HT1080 (cell line): ENCODE measurements around the gene TTLL1. TPM values are rescaled to one million over a fixed set of nuclear protein-coding genes. Genes with fewer than 3 reads are reported as not detected.
A peak's percentile ranks its signal among the peaks of the same experiment; 100 is the strongest.
"Not testable (repeated sequence)": the region's sequence is repeated elsewhere in the genome, so short reads cannot be mapped to it uniquely, and the experiment has no call there.

ENCODE experiments used
- DNase-seq: peaks from one replicate; pipeline ENCODE4 v3.0.0-alpha.2; 2015; ENCODE audit warnings: low read depth
- total RNA-seq: library from RNA; depleted of rRNA; stranded (reverse); fragments of >200 nt; shearing (Covaris generic); gene quantifications from 2 replicates; pipeline ENCODE4 v1.2.3, GENCODE V29; 2014

The TTLL1 gene
- total RNA-seq, 1 experiment from 2014 or later: 0.39 TPM

GRCh38 chr22:43078522-43078921 is 10.7 kb downstream of the TTLL1 start:
- DNase-seq: no peak

DNA sequence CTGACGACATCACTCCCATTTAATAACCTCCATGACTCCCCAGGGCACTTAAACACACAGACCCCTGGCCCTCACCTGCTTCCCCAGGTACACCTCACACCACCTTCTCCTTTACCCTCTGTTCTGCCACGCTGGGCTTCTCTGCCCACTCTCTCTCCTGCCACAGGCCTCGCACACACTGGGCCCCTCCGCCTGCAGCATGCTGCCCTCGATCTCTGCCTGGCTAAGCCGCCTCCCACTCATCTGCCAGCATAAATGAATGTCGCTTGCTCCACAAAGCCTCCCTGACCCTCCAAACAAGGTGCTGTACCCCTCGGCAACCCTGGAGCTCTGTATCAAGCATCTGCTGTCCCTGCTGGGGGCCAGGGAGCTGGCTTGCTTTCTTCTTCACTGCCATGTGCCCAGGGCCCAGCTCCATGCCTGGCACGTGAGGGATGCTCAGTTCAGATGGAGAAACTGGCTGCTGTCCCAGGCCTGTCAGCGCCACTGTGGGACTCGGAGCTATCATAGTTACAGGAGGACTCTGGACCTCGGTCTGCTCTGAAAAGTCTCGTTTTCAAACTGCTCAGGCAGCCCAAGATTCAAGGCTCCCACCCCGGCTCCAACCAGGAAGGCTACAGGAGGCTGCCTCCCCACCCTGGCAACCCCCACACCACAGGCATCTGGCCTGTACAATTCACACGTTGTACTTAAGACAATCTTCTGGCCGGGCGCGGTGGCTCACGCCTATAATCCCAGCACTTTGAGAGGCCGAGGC is 11.9 kb downstream of the TTLL1 start:
- no peak for DNase-seq

DNA sequence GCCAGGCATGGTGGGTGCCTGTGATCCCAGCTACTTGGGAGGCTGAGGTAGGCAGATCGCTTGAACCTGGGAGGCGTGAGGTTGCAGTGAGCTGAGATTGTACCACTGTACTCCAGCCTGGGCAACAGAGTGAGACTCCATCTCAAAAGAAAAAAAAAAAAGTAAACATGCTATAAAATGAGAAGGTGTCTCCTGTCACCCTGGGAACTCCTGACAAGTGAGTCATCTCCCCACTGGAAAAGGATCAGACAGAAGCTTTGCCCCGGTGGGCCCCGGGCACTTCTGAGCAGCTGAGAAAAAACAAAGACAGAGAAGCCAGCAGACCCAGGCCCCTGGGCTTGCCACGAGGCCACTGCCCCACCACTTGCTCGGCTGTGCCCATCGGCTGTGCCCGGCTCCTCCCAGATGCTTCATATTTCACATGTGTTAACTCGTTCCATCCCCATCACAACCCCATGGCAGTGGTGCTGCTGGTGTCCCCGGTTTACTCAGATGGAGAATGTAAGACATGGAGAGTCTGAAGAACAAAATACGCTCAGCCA is 22.3 kb downstream of the TTLL1 start:
- DNase-seq: peak; percentile 87

DNA sequence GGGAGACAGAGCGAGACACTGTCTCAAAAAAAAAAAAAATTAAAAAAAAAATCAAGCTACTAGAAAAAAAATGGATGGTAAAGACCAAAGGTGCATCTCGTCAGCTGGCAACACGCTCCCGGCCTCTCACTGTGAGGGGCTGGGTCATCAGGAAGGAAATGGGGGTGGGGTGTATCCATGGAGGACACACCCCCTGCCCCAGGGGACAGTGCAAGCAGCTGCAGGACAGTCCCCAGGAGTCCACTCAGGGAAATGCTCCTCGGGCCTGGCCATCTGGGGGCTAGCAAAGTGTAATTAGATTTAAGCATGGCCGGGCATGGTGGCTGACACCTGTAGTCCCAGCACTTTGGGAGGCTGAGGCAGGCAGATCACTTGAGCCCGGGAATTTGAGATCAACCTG is 23.1 kb downstream of the TTLL1 start:
- DNase-seq: no peak

- DNase-seq: no peak
These were observed 29.0 kb downstream of the TTLL1 start for GRCh38 chr22:43060183-43060582.

GRCh38 chr22:43057641-43058040 is 31.6 kb downstream of the TTLL1 start:
- no peak for DNase-seq

DNA sequence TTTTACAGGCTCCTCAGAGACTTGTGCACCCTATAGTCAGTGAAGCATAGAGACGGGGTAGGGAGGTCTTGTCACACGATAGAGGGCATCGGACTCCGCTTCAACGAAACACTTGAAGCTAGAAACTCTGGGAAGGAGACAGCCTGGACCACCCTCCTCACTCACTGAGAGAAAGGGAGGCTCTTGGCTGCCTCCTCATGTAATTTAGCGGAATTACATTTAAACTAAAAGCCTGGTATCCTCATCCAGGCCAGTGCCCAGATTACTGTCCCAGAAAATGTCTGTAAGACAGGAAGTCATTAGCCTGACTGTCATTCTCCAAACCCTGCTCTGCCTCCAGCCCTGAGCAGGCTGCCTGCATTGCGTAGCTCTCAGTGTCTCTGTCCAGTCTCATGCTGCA is 36.0 kb downstream of the TTLL1 start:
- no peak for DNase-seq

- DNase-seq: no peak
These were observed 38.2 kb downstream of the TTLL1 start for GRCh38 chr22:43050995-43051394.

GRCh38 chr22:43047605-43048004 is 41.6 kb downstream of the TTLL1 start:
- DNase-seq: no peak

- DNase-seq: no peak
These were observed 44.9 kb downstream of the TTLL1 start for GRCh38 chr22:43044290-43044712.

GRCh38 chr22:43042101-43042780 is 47.0 kb downstream of the TTLL1 start:
- DNase-seq: no peak

DNA sequence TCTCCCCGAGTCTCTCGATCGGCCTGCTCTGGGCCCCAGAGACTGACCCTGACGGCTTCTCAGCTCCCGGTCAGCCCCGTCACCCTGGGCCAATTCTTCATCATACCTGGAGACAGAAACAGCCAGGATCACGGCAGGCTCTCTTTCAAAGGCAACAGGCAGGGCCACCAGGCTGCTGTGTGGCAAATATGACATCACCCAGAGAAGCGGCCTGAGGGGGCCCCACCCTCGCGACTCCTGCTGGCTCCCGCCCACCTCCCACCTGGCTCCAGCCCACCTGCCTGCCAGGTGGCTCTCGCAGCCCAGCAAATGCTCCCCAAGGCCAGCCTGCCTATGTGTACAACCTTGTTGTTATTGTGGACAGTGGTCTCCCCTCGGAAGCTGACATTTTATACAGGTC is 49.4 kb downstream of the TTLL1 start:
- no peak for DNase-seq

DNA sequence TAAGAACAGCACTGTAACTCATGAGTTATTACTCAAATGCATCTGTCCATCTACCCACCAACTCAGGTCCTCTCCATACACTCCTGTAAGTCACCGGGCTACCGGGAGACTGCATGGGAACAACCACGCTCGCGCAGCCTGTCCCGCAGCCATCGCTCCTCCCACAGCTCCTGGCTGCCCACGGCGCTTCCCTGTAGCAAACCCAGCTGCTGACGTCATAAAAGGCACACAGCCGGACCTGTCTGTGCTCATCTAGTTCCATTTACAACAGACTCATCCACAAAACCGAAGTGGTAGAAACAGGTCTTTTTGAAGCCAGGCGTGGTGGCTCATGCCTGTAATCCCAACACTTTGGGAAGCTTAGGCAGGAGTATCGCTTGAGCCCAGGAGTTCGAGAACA is 50.9 kb downstream of the TTLL1 start:
- no peak for DNase-seq

DNA sequence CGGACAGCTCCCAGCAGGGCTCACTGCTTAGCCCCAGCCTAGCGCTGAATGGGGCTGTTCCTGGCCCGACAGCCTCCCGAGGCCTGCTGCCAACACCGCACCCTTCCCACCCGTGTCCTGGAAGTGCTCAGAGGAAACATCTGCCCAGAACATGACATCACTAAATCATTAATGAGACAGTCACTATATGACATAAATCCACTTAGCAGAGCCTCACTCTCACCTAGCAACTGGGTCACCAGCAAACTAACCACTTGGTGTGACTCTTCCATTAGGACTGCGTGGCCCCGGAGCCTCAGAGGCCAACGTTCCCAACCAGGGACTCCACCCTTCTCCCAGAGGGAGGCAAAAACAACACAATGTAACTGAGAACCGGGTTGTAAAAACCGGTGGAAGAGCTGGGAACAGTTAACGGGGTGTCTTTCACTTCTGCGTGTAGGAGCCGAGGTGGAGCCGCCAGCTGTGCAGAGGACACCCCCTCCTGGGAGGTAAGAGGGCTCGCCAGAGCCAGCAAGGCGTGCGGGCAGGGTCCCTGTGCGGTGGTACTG is 52.8 kb downstream of the TTLL1 start:
- peak; percentile 38 for DNase-seq

DNA sequence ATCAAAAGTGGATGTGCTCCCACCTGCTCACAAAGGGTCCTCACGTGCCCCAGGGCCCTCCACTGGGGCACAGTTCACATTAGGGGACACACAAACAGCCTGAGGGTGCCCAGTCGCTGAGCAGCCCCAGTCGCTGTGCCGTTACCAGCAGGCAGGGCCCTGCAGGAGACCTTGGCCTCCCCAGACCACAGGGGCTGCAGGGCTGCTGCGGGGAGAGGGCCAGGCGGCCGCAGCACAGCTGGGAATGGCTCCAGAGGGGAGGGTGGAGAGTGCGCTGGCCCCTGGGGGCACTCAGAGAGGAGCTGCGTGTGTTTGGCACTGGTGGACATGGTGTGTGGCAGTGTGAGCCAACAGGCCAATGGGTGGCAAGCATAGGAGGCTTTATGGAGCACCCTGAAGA is 53.9 kb downstream of the TTLL1 start:
- DNase-seq: no peak

- no peak for DNase-seq
These were observed 57.6 kb downstream of the TTLL1 start for GRCh38 chr22:43031617-43032016.

DNA sequence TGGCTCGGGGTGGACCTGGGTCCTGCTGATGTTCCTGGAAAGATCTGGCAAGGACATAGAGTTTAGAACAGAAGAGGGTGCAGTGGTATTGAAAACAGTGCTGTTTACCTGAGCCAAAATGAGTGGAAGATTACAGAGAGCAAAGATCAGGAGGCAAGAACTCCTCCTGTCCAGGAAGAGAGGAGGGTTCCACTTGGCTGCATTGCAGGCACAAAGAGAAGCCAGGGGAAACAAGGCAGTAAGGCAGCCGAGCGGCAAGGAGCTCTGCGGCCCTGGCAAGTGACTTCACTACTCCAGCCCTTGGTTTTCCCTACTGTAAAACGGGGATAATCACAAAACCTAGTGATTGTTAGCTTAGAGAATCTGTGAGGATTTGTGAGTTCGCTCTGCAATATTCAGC is 70.6 kb downstream of the TTLL1 start:
- no peak for DNase-seq

DNA sequence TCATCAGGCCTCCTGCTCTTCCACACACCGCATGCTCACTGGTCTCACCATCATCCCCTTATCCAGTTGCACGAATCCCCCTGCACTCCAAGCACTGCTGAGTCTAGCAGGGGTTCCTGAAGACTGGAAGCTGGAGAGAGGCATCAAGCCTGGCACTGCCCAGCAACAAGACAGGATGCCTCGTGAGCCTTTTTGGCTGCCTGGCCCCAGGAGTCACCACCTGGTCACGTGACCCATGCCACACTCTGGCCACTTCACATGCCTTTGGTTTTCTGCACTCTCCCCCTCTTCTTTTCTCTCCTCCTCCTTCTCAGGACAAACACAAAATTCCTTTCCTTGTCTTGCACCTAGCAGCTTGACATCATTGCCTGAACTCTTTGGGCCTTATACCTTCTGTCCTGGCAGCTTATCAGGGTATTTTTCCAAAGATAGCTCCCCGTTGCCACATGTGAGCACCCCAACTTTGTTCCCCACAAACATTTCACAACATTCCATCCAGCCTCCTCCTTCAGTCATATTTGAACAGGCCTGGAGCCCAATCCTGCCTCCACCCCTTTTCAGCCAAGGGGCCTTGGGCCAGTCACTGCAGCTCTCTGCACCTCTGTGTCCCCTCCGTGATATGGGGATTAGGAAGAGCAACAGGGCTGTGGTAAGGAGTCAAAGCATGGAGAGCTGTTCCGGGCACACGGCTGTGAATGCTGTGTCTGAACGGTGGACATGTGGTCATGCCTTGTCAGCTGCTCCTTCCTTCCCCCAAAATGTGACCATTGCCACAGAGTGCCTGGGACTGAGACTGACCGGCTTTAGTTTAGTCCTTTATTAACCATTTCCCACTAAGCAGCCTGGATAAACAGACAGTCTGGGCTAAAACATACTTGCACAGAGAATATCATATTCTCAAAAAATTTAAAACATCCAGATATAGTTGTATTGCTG is 71.4 kb downstream of the TTLL1 start:
- peak; percentile 32 for DNase-seq

- not testable (repeated sequence) for DNase-seq
These were observed 73.0 kb downstream of the TTLL1 start for GRCh38 chr22:43016150-43016549.

GRCh38 chr22:43015677-43016042 is 73.5 kb downstream of the TTLL1 start:
- no peak for DNase-seq
